Lung (tissue), 12 donors: ENCODE data around the gene SDE2. TPM values are rescaled to one million over a fixed set of nuclear protein-coding genes. Genes with fewer than 3 reads are reported as not detected.

Experiments
- ATAC-seq: fragments of 200-7000 bp; cut with Tn5 transposase; one replicate; pipeline ENCODE4 v1.9.1; 2020; ENCODE audit warnings: moderate number of reproducible peaks; ENCODE audit not compliant: insufficient read depth, low FRiP score
- DNase-seq, 3 donors: peaks; one replicate each; pipeline ENCODE4 v3.0.0-alpha.2; 2013 to 2017
- H3K27ac ChIP-seq, 2 donors: one replicate each; pipeline ENCODE4 v1.5.1; 2013; ENCODE audit warnings: mild to moderate bottlenecking in 2 of 2, moderate library complexity in 2 of 2, control low read depth in 1 of 2, inconsistent platforms in 1 of 2, low read depth in 1 of 2, low read length in 1 of 2
- H3K27me3 ChIP-seq, 3 donors: one replicate each; pipeline ENCODE4 v1.5.1; 2013; ENCODE audit warnings: low read length in 2 of 3; ENCODE audit not compliant: control insufficient read depth in 3 of 3, insufficient read depth in 3 of 3
- H3K36me3 ChIP-seq, 4 donors: one replicate each; pipeline ENCODE4 v1.5.1; 2013; ENCODE audit warnings: low read length in 4 of 4, mild to moderate bottlenecking in 1 of 4, moderate library complexity in 1 of 4; ENCODE audit not compliant: control insufficient read depth in 4 of 4, insufficient read depth in 4 of 4
- H3K4me1 ChIP-seq, 5 donors: one replicate each; pipeline ENCODE4 v1.5.1; 2013; ENCODE audit warnings: low read length in 5 of 5, mild to moderate bottlenecking in 2 of 5, moderate library complexity in 1 of 5; ENCODE audit not compliant: control insufficient read depth in 5 of 5, insufficient read depth in 5 of 5
- H3K4me3 ChIP-seq: one replicate; pipeline ENCODE4 v1.5.1; 2013; ENCODE audit warnings: mild to moderate bottlenecking, control low read depth, moderate library complexity
- H3K9ac ChIP-seq, 2 donors: one replicate each; pipeline ENCODE4 v1.5.1; 2013; ENCODE audit warnings: low read length in 2 of 2, control low read depth in 1 of 2; ENCODE audit not compliant: insufficient read depth in 1 of 2
- H3K9me3 ChIP-seq, 4 donors: one replicate each; pipeline ENCODE4 v1.5.1; 2013; ENCODE audit warnings: low read length in 3 of 4, mild to moderate bottlenecking in 1 of 4, moderate library complexity in 1 of 4; ENCODE audit not compliant: control insufficient read depth in 4 of 4, insufficient read depth in 3 of 4
- WGBS, 2 donors: extraction: QIAGEN DNeasy Blood & Tissue Kit; methylation state at CpG; one replicate each; pipeline ENCODE4 v1.1.7; 2013; 5-methylcytosine and 5-hydroxymethylcytosine counted together
- polyA plus RNA-seq, 2 donors: library from polyadenylated mRNA; stranded (reverse); fragments of 200-250 nt; gene quantifications; one replicate each; pipeline ENCODE4 v1.2.1, GENCODE V29; 2013
- total RNA-seq, 2 donors: library from RNA; depleted of rRNA in 1 of 2; stranded (reverse); fragments of >200 nt in 1 of 2; gene quantifications; one replicate each; pipeline ENCODE4 v1.2.1, GENCODE V29; 2014 to 2021
- TF ChIP-seq, protein P1 (sequence below): IDR thresholded peaks from 2 replicates; pipeline ENCODE4 v1.5.1; 2012; ENCODE audit warnings: mild to moderate bottlenecking; ENCODE audit errors: control extremely low read depth, extremely low read depth
- donor health status: control.
- donor health status: control.
- donor health status: Bipolar disorder and iron deficiency.
- donor health status: healthy.
- donor health status: DM: yes; HTN: yes; CAD: no.

SDE2 gene
- total and polyA plus RNA-seq, 4 donors, result 6.7 to 35.5 (median 15.2) TPM

DNA sequence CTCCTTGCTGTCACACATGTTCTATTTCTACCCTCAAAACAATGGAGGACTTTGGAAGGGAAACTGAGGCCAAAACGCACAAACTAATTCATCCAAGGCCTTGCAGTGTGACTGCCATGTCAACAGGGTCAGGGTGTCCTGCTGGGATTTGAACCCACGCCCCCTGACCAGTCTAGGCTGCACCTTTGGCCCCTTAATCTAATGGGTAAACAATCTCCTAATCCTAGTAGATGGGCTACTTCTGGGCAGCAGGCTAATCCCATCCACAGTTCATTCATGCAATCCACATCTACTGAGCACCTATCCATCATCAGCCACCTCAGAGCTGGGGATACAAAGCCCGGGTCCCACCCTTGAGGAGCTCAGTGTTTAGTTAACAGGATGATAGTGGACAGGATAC lies 41.1 kb downstream of the SDE2 start:
- DNase-seq (no peak), ATAC-seq (no peak)
- 80 to 83% methylated on average over 3 of the region's 3 CpGs for WGBS, 2 donors
- TF ChIP-seq, protein P1, sequence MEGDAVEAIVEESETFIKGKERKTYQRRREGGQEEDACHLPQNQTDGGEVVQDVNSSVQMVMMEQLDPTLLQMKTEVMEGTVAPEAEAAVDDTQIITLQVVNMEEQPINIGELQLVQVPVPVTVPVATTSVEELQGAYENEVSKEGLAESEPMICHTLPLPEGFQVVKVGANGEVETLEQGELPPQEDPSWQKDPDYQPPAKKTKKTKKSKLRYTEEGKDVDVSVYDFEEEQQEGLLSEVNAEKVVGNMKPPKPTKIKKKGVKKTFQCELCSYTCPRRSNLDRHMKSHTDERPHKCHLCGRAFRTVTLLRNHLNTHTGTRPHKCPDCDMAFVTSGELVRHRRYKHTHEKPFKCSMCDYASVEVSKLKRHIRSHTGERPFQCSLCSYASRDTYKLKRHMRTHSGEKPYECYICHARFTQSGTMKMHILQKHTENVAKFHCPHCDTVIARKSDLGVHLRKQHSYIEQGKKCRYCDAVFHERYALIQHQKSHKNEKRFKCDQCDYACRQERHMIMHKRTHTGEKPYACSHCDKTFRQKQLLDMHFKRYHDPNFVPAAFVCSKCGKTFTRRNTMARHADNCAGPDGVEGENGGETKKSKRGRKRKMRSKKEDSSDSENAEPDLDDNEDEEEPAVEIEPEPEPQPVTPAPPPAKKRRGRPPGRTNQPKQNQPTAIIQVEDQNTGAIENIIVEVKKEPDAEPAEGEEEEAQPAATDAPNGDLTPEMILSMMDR, result no peak
- Histone ChIP-seq H3K36me3 (no peaks in the 10 kb centered on the region), H3K9me3 (no peaks in the 10 kb centered on the region), H3K4me1 (no peaks in the 10 kb centered on the region), H3K4me3 (no peak overlapping the region), H3K9ac (no peak overlapping the region), H3K27ac (no peak overlapping the region), H3K27me3 (peaks cover 0 to 3% (median 0%) of the 10 kb centered on the region in 3 donors)

DNA sequence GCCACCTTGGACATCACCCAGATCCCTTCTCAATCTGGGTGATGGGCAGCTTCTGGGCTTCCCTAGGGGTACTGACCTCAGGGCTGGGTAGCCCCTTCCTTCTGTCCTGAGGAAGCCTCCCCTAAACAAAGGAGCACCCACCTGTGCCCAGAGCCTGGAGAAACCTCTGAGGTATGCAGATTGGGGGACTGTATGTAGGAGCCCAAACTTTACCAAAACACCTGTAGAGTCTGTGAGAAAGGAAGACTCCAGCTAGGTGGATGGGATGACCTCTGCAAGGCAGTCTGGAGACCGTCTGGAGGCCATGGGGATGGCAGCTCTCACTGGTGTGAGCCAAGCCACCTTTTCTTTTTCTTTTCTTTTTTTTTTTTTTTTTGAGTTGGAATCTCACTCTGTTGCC lies 44.4 kb downstream of the SDE2 start:
- TF ChIP-seq, protein P1, result no peak
- H3K9me3 ChIP-seq, result no peaks in the 10 kb centered on the region
- ATAC-seq (no peak), DNase-seq (no peak)
- no peak overlapping the region for H3K27ac ChIP-seq
- no peaks in the 10 kb centered on the region for H3K36me3 ChIP-seq
- WGBS, 2 donors, result 94 to 100% methylated on average over 1 of the region's 1 CpG
- no peaks in the 10 kb centered on the region for H3K27me3 ChIP-seq
- H3K9ac ChIP-seq, result no peak overlapping the region
- H3K4me3 ChIP-seq, result no peak overlapping the region
- H3K4me1 ChIP-seq, result no peaks in the 10 kb centered on the region

DNA sequence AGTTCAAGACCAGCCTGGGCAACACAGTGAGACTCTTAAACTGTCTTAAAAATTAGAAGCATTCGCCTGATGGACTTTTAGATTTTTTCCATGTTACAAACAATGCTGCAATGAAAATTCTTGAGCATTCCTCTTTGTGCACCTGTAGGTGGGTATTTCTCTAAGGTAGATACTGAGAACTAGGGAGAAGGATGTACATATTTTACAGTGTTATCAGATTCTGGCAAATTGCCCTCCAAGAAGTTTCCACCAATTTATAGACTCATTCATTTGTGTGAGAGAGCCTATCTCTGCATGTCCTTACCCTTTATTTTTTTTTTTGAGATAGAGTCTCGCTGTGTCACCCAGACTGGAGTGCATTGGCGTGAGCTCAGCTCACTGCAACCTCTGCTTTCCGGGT lies 45.8 kb downstream of the SDE2 start:
- 90 to 95% methylated on average over 4 of the region's 4 CpGs for WGBS, 2 donors
- DNase-seq (no peak), ATAC-seq (no peak)

More for the DNA sequence above, 45.8 kb downstream of the SDE2 start:
- Histone ChIP-seq H3K4me1 (no peaks in the 10 kb centered on the region), H3K4me3 (no peak overlapping the region), H3K9ac (no peak overlapping the region), H3K27ac (no peak overlapping the region), H3K27me3 (no peaks in the 10 kb centered on the region), H3K9me3 (peaks cover 0 to 2% (median 0%) of the 10 kb centered on the region in 4 donors), H3K36me3 (no peaks in the 10 kb centered on the region)
- TF ChIP-seq, protein P1, result no peak
